Hindlimb muscle (tissue), 1 donor: ENCODE data around the gene SPSB4. TPM values are rescaled to one million over a fixed set of nuclear protein-coding genes. Genes with fewer than 3 reads are reported as not detected.
"Not testable (repeated sequence)": the region's sequence is repeated elsewhere in the genome, so short reads cannot be mapped to it uniquely, and the experiment has no call there.

Experiments
- DNase-seq: peaks from one replicate; pipeline ENCODE4 v3.0.0-alpha.2; 2013
- polyA plus RNA-seq: library from polyadenylated mRNA; unstranded; fragments of 120-200 nt; gene quantifications from one replicate; pipeline ENCODE4 v1.2.1, GENCODE V29; 2013; ENCODE audit not compliant: insufficient read length

The SPSB4 gene
- polyA plus RNA-seq, 1 donor, result 18.7 TPM

DNA sequence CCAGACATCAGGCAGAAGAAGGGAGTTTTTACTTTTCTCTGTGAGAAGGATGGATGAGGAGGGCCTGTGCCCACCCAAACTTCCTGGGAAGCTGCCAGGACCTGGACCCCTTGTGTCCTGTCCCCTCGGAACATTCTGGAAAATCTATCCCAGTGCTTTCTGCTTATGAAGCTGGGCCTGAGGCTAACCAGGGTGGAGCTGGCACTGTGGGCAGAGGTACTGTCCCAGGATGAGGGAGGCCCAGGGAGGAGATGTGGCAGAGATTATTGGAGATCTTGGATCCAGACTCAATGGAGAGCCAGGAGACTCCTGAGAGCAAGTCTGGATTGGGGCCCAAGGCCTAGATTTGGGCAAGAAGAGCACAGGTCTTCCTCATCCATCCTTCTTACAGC lies 44.4 kb downstream of the SPSB4 start:
- no peak for DNase-seq

DNA sequence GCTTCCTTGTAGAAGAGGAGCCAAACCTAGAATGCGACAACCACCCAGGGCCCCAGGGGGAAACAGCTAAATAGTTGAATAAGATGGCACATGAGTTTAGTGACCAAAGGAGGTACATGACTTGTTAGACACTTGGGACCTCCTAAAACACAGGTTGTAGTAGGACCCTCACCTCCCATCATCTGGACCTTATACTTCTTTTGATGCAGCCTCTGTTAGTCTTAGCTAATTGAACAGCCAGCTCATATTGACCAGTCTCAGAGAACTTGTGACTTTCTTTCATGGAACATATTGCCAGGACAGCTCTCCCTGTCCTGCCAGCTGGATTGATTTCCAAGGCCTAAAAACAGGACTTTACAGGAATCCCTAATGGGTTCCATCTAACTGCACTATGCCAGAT lies 45.0 kb downstream of the SPSB4 start:
- DNase-seq, result no peak

- no peak for DNase-seq
Observed at GRCh38 chr3:141096981-141097380, 45.8 kb downstream of the SPSB4 start.

GRCh38 chr3:141100112-141100511 lies 49.0 kb downstream of the SPSB4 start:
- no peak for DNase-seq

GRCh38 chr3:141100531-141101320 lies 49.6 kb downstream of the SPSB4 start:
- no peak for DNase-seq

- DNase-seq, result no peak
Observed at GRCh38 chr3:141102372-141102771, 51.2 kb downstream of the SPSB4 start.

DNA sequence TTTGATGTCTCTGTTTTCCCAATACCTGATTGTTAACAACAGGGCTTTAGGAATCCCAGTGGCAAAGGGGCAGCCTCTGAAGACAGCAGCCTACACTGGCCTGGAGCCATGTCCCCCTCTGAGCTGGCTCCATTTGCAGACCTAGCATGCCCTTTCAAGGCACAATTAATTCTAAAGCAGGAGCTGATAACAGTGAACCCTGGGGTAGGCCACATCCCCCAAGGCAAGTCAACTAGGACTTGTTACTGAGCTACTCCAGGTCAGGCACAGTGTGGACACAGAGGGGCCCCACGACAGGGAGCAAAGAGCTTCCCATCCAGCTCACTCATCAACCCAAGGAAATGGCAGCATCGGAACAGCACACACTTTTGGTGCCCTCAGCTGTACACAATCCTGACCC lies 51.9 kb downstream of the SPSB4 start:
- DNase-seq, result no peak

- DNase-seq, result no peak
Observed at GRCh38 chr3:141103503-141103902, 52.4 kb downstream of the SPSB4 start.

DNA sequence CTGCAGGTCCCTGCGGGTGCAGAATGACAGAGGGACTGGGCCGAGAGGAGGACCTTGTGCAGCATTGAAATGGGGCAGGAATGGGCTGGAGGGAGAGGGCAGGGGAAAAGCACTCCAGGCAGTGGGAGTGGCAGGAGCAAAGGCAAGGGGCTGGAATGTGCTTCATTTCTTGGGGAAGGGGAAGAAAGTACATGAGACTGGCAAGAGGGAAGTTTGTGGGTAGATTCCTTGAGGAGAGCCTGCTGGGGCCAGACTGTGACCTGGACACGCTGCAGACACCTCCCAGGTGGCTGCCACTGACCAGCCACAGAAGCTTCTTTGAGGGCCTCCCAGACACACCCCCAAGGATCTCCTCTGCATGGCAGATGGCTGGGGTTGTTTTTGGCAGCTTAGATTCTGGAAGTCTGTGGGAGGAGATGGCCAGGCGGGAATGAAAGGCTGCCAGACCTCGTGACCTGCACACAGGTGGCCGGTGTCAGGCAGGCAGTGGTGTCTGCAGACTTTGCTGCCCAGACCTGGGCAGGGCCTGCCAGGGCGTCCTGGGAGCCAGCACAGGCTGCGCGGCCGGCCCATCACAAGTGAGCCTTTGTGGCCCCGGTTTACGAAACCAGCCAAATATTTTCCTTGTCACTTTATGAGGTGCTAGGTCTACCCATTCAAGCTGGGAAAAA lies 53.1 kb downstream of the SPSB4 start:
- DNase-seq, result no peak

DNA sequence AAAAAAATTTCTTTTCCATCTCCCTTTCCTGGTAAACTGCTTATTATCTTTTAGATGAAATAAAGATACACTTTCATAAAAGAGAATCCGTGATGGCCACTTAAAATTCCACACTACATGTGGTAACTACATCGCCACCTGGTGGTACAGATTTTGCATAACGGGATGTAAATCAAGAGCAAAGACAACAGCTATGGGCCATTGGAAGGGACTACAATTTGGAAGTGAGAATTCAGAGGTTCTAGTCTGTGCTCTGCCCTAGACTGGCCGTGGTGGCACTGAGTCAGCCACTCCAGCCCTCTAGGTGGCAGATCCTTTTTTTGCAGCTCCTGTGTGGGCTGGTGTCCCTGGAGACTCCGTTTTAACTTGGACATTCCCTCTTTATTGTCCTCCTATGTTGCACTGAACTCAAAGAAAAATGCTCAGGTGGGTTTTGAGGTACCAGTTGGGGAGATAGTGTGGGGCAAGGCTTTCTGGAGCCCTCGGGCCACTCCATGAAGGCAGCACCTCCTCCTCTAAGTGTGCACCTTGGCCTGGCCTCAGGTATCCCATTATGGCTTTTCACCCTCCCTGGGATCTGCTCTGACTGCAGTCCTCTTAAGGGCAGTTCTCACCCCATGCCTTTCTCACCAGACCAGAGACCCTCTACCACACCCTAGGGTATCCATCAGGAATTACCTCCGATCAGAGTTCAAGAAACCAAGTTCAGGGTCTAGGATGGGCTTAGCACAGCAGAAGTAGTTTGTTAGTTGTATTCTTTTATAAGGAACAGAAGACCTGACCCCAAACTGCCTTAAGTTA lies 54.9 kb downstream of the SPSB4 start:
- DNase-seq, result peak; percentile 84

GRCh38 chr3:141106842-141107241 lies 55.7 kb downstream of the SPSB4 start:
- no peak for DNase-seq

DNA sequence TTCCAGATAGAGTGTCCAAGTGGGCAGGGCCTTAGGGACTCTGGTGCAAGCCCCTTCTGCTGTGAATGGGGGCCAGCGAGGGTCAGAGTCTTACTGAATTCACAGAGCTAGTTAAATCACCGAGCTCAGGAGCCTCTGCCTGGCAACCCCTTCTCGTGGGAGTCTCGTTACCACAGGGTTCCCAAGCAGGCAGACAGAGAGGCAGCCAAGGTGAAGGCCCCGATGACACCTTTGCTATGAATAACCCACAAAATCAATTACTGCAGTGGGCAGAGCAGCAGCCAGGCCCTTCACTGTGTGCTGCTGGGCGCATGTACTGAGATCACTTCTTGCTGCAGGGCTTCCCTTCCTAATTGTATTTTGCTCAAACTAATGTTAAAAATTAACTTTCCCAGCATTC lies 56.9 kb downstream of the SPSB4 start:
- DNase-seq, result no peak

- DNase-seq, result no peak
Observed at GRCh38 chr3:141109751-141110150, 58.6 kb downstream of the SPSB4 start.

DNA sequence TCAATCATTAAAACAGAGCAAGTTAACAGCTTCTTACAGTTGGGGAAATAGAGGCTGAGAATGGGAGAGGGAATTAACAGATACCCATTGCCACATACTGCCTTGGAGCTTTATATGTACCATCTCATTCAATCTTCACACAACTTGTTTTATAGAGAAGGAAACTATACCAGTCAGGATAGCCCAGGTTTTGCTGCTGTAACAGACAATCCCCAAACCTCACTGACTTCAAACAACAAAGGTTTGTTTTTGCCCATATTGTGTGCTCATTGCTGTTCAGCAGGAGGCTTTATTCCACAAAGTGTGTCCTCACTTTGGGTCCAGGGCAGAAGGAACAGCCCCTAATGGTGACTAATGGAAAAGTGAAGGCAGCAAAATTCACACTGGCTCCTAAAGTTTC lies 59.2 kb downstream of the SPSB4 start:
- no peak for DNase-seq

DNA sequence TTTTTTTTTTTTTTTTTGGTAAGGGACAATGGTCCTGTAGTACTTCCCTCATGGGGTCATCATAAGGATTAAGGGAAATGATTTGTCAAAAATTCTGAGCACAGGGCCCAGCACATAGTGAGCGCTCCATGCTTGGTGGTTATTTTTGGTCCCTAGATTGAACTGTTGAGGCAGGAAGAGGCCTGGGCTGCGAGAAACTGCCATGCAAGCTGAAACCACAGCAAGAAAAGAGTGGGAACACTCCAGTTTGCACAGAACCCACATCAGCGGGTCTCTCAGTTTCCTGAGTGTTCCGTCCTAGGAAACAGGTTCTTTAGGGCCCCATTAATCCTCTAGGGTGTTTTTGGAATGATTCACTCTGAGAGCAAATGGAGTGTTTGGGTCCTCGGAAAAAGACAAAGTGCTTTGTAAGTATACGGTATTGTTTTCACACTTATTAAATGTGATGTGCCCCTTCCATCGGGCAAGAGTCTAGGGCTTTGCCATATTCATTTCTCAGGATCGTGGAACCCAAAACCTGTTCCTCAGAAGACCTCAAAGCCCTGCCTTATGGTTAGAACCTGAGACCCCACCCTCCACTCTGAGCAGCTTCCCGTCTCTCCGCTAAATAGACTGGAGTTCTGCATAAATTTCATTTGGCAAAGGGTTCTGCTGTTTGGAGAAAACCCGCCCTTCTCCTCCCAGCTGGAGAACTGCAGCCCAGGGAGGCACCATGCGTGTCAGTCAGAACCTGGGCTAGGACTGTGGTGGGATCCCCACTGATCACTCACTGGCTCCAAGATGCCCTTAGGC lies 60.4 kb downstream of the SPSB4 start:
- no peak for DNase-seq

- DNase-seq, result no peak
Observed at GRCh38 chr3:141112686-141113297, 61.6 kb downstream of the SPSB4 start.

- DNase-seq, result not testable (repeated sequence)
Observed at GRCh38 chr3:141113680-141114079, 62.5 kb downstream of the SPSB4 start.

- DNase-seq, result no peak
Observed at GRCh38 chr3:141114179-141114745, 63.1 kb downstream of the SPSB4 start.

GRCh38 chr3:141114816-141115460 lies 63.8 kb downstream of the SPSB4 start:
- DNase-seq, result no peak

GRCh38 chr3:141115789-141116541 lies 64.8 kb downstream of the SPSB4 start:
- DNase-seq, result peak; percentile 82
